Activated naive CD4-positive, alpha-beta T cell treated with anti-CD3 and anti-CD28 coated beads, Interleukin-2, amount 10 ng/mL, durations not matched to agents 7 days and 5 days (primary cell): ENCODE measurements around the gene MRPS6.

Experiments
- CTCF ChIA-PET: fragments of 350-600 bp; sonication (Branson Sonifier 250); formaldehyde crosslinking; loops from one replicate; lab custom pipeline; 2021; ENCODE audit warnings: antibody characterized with exemption; lab: Charles Lee
- DNase-seq: peaks from one replicate; pipeline ENCODE4 v3.0.0-alpha.2; 2020
- H3K27ac Mint-ChIP-seq: one replicate; pipeline ENCODE4 v1.8.0; 2021; ENCODE audit warnings: mild to moderate bottlenecking, moderate library complexity, mixed read lengths
- H3K27me3 Mint-ChIP-seq: one replicate; pipeline ENCODE4 v1.8.0; 2021; ENCODE audit warnings: mild to moderate bottlenecking, mixed read lengths
- H3K36me3 Mint-ChIP-seq: one replicate; pipeline ENCODE4 v1.8.0; 2021; ENCODE audit warnings: mixed read lengths
- H3K4me1 Mint-ChIP-seq: one replicate; pipeline ENCODE4 v1.8.0; 2021; ENCODE audit warnings: mixed read lengths
- H3K4me3 Mint-ChIP-seq: one replicate; pipeline ENCODE4 v1.8.0; 2021; ENCODE audit warnings: mild to moderate bottlenecking, moderate library complexity, mixed read lengths
- H3K9me3 Mint-ChIP-seq: one replicate; pipeline ENCODE4 v1.8.0; 2021; ENCODE audit warnings: mixed read lengths

Gene MRPS6

GRCh38 chr21:34191876-34192275 lies 118.5 kb downstream of the MRPS6 start:
- CTCF ChIA-PET: interaction anchor here (0.8 to 2.2 kb wide), 4 partner anchors 10 to 268 kb away, joined by 3 to 11 read pairs (median 4); no protein-coding TSS in a partner anchor
- no peak for DNase-seq
- no peak overlapping the region for H3K27ac Mint-ChIP-seq
- H3K27me3 Mint-ChIP-seq: no peaks in the 10 kb centered on the region
- H3K9me3 Mint-ChIP-seq: peaks cover 11% of the 10 kb centered on the region
- H3K4me3 Mint-ChIP-seq: no peak overlapping the region
- H3K36me3 Mint-ChIP-seq: peaks cover 4% of the 10 kb centered on the region
- peaks cover 11% of the 10 kb centered on the region for H3K4me1 Mint-ChIP-seq
